ENCODE results near the gene HIP1R.

The HIP1R gene

GRCh38 chr12:122830517-122831214 is 4.6 kb upstream of the HIP1R start:
- no peak for DNase-seq (ENCODE audit: low read depth)
- no peak overlapping the region for H3K4me3 ChIP-seq (ENCODE audit: low read depth, low read length)
- TF ChIP-seq CTCF (IDR thresholded peaks at IDR 0.05; ENCODE audit: control insufficient read depth, extremely low read depth, insufficient read depth): no peak

- no peak for TF ChIP-seq CTCF (IDR thresholded peaks at IDR 0.05; ENCODE audit: control insufficient read depth, extremely low read depth, insufficient read depth)
- H3K4me3 ChIP-seq (ENCODE audit: low read depth, low read length): peak overlapping the region; percentile 67
- no peak for DNase-seq (ENCODE audit: low read depth)
These were observed 945 bp upstream of the HIP1R start for GRCh38 chr12:122834104-122834920.

GRCh38 chr12:122835750-122836026 is 431 bp downstream of the HIP1R start:
- TF ChIP-seq CTCF (IDR thresholded peaks at IDR 0.05; ENCODE audit: control insufficient read depth, extremely low read depth, insufficient read depth): 0 out of 2 replicates have a peak, but pooled peaks have one; percentile 11
- DNase-seq (ENCODE audit: low read depth): no peak
- peak overlapping the region; percentile 67 for H3K4me3 ChIP-seq (ENCODE audit: low read depth, low read length)

GRCh38 chr12:122836027-122836921 is 1.0 kb downstream of the HIP1R start:
- DNase-seq (ENCODE audit: low read depth): no peak
- H3K4me3 ChIP-seq (ENCODE audit: low read depth, low read length): peak overlapping the region; percentile 67
- no peak for TF ChIP-seq CTCF (IDR thresholded peaks at IDR 0.05; ENCODE audit: control insufficient read depth, extremely low read depth, insufficient read depth)

GRCh38 chr12:122837306-122838265 is 2.3 kb downstream of the HIP1R start:
- DNase-seq (ENCODE audit: low read depth): no peak
- TF ChIP-seq CTCF (IDR thresholded peaks at IDR 0.05; ENCODE audit: control insufficient read depth, extremely low read depth, insufficient read depth): no peak
- no peak overlapping the region; the same call in 1 of the 2 replicates for H3K4me3 ChIP-seq (ENCODE audit: low read depth, low read length)

- TF ChIP-seq CTCF (IDR thresholded peaks at IDR 0.05; ENCODE audit: control insufficient read depth, extremely low read depth, insufficient read depth): no peak
- DNase-seq (ENCODE audit: low read depth): no peak
- H3K4me3 ChIP-seq (ENCODE audit: low read depth, low read length): no peak overlapping the region
These were observed 3.6 kb downstream of the HIP1R start for GRCh38 chr12:122838841-122839240.
